ENCODE results near the gene ARHGEF28.

DNA sequence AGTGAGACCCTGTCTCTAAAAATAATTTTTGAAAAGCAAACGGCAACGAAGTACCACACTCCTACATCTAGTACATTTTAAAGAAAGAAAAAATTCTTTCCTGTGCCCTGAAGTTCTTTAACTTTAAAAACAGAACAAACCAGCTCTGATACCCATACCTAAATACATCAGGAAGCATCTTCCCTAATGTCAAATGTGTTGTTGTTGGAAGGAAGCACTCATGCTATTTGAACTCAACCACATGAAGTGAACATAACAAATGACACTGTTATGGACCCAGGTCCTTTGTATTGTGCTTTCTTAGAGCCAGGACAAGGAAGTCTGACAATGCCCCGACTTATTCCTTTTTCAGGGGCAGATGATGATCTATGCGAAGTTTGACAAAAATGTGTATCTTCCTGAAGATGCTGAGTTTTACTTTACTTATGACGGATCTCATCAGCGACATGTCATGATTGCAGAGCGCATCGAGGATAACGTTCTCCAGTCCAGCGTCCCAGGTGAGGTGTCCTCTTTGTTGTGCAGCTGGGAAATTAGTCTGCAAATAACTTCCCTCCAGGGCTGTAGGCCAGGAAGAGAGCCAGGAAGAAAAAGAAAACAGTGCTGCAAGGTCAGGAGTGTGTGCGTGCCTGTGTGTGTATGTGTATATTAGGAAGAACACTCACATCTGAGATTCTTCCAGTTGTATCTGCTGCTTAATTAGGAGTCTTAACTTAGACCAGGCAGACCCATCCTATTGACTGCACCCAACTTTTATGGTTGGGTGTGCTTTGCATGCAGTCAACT is 123.7 kb downstream of the ARHGEF28 start:
- TF ChIP-seq POLR2A (IDR thresholded peaks at IDR 0.05): no peak
- TF ChIP-seq, protein P1, sequence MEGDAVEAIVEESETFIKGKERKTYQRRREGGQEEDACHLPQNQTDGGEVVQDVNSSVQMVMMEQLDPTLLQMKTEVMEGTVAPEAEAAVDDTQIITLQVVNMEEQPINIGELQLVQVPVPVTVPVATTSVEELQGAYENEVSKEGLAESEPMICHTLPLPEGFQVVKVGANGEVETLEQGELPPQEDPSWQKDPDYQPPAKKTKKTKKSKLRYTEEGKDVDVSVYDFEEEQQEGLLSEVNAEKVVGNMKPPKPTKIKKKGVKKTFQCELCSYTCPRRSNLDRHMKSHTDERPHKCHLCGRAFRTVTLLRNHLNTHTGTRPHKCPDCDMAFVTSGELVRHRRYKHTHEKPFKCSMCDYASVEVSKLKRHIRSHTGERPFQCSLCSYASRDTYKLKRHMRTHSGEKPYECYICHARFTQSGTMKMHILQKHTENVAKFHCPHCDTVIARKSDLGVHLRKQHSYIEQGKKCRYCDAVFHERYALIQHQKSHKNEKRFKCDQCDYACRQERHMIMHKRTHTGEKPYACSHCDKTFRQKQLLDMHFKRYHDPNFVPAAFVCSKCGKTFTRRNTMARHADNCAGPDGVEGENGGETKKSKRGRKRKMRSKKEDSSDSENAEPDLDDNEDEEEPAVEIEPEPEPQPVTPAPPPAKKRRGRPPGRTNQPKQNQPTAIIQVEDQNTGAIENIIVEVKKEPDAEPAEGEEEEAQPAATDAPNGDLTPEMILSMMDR (IDR thresholded peaks at IDR 0.05): no peak

Data from right lobe of liver (tissue), 4 donors.